GM12878 (cell line): ENCODE data around the gene SBK2. TPM values are rescaled to one million over a fixed set of nuclear protein-coding genes. Genes with fewer than 3 reads are reported as not detected.
"Not testable (repeated sequence)": the region's sequence is repeated elsewhere in the genome, so short reads cannot be mapped to it uniquely, and the experiment has no call there.

Experiments
- ATAC-seq: fragments of 200-7000 bp; cut with Tn5 transposase; 3 replicates; pipeline ENCODE4 v1.9.1; 2020; ENCODE audit warnings: mild to moderate bottlenecking, moderate library complexity
- BruUV-seq: library from RNA; stranded (reverse); fragments of 400-500 nt; replicated peaks from 2 replicates; lab custom pipeline; 2021; lab: Mats Ljungman, UMichigan
- CTCF ChIA-PET: fragments of 300-600 bp; sonication (Branson Sonifier 250); formaldehyde crosslinking; extraction: SDS; loops from one replicate; lab custom pipeline; 2021; ENCODE audit warnings: inconsistent platforms; lab: Yijun Ruan, JAX
- POLR2A ChIA-PET: fragments of 350-600 bp; formaldehyde crosslinking; extraction: SDS; loops from one replicate; lab custom pipeline; 2021; ENCODE audit warnings: inconsistent platforms; lab: Charles Lee
- RAD21 ChIA-PET: fragments of 300-600 bp; sonication (Branson Sonifier 250); formaldehyde crosslinking; loops from one replicate; lab custom pipeline; 2023; ENCODE audit warnings: antibody characterized with exemption; ENCODE audit not compliant: unreplicated experiment; lab: Charles Lee
- SMC1A ChIA-PET: fragments of 300-600 bp; sonication (Branson Sonifier 250); formaldehyde crosslinking; loops from one replicate; lab custom pipeline; 2023; ENCODE audit not compliant: unreplicated experiment, uncharacterized antibody; lab: Charles Lee
- DNase-seq: peaks from one replicate; pipeline ENCODE4 v3.0.0-alpha.2; 2011; ENCODE audit warnings: low read depth, low spot score
- FAIRE-seq: peaks from 3 replicates; lab custom pipeline; 2011; peaks lifted over from hg19 to GRCh38; lab: Jason Lieb, UNC
- H2AFZ ChIP-seq: 2 replicates; pipeline ENCODE4 v1.6.0; 2011; ENCODE audit warnings: low read depth, low read length, control low read depth; ENCODE audit not compliant: control insufficient read depth
- H3K27ac ChIP-seq: 2 replicates; pipeline ENCODE4 v1.5.1; 2011; ENCODE audit warnings: control low read depth; ENCODE audit not compliant: control insufficient read depth, insufficient read depth
- H3K27me3 ChIP-seq, 2 experiments: replicated peaks in 1 of 2; 2 replicates each; pipeline versions ENCODE4 v1.6.0 to v1.6.1; 2011; ENCODE audit warnings: low read length in 1 of 2; ENCODE audit not compliant: control insufficient read depth in 2 of 2, insufficient read depth in 2 of 2
- H3K36me3 ChIP-seq, 2 experiments: 2 replicates each; pipeline ENCODE4 v1.5.1; 2011; ENCODE audit warnings: low read length in 1 of 2; ENCODE audit not compliant: control insufficient read depth in 2 of 2, insufficient read depth in 2 of 2
- H3K4me1 ChIP-seq: 2 replicates; pipeline ENCODE4 v1.6.1; 2011; ENCODE audit warnings: mild to moderate bottlenecking, low read length, moderate library complexity, mixed read lengths; ENCODE audit not compliant: control insufficient read depth, insufficient read depth
- H3K4me2 ChIP-seq: 2 replicates; pipeline ENCODE4 v1.6.0; 2011; ENCODE audit warnings: control low read depth; ENCODE audit not compliant: control insufficient read depth, insufficient read depth
- H3K4me3 ChIP-seq: fragments of 200-600 bp; sonication (generic); 2 replicates; pipeline ENCODE4 v1.5.1; 2016
- H3K79me2 ChIP-seq: 2 replicates; pipeline ENCODE4 v1.6.0; 2011; ENCODE audit warnings: low read length; ENCODE audit not compliant: control insufficient read depth, insufficient read depth
- H3K9ac ChIP-seq: 2 replicates; pipeline ENCODE4 v1.8.0; 2011; ENCODE audit warnings: low read length, control low read depth, mixed read lengths; ENCODE audit not compliant: control insufficient read depth, insufficient read depth
- H3K9me3 ChIP-seq: replicated peaks from 3 replicates; pipeline ENCODE4 v1.5.1; 2011; ENCODE audit warnings: mild to moderate bottlenecking, low read length; ENCODE audit not compliant: control insufficient read depth, insufficient read depth
- H4K20me1 ChIP-seq: 2 replicates; pipeline ENCODE4 v1.6.0; 2011; ENCODE audit not compliant: control insufficient read depth, insufficient read depth
- BACH1 ChIP-seq: fragments of 450-650 bp; IDR thresholded peaks from 2 replicates; pipeline ENCODE4 v1.6.1; 2017; ENCODE audit warnings: mild to moderate bottlenecking, borderline replicate concordance
- BHLHE40 ChIP-seq, 2 experiments: fragments of 450-650 bp in 1 of 2; IDR thresholded peaks; 2 replicates each; pipeline ENCODE4 v1.6.1; 2011 to 2017; ENCODE audit warnings: low read depth in 2 of 2, borderline replicate concordance in 1 of 2, improper control_type of control experiment in 1 of 2, low read length in 1 of 2, mild to moderate bottlenecking in 1 of 2
- EGR1 ChIP-seq, 2 experiments: IDR thresholded peaks; 1 replicate in 1 of 2; 2 replicates in 1 of 2; pipeline ENCODE4 v1.6.1; 2011 to 2012; ENCODE audit warnings: low read depth in 2 of 2, low read length in 2 of 2, borderline replicate concordance in 1 of 2, mild to moderate bottlenecking in 1 of 2, moderate library complexity in 1 of 2
- HCFC1 ChIP-seq: fragments of 150-350 bp; IDR thresholded peaks from 2 replicates; pipeline ENCODE4 v1.6.1; 2014; ENCODE audit warnings: low read length
- HDAC6 ChIP-seq: fragments of 200-600 bp; sonication (generic); IDR thresholded peaks from one replicate; pipeline ENCODE4 v1.8.0; 2017; ENCODE audit warnings: antibody characterized with exemption; ENCODE audit not compliant: unreplicated experiment
- KAT2A ChIP-seq: conservative IDR thresholded peaks from 2 replicates; pipeline ENCODE4 v1.6.1; 2011; ENCODE audit warnings: low read depth, low read length; ENCODE audit not compliant: control insufficient read depth
- NFXL1 ChIP-seq: fragments of 450-650 bp; IDR thresholded peaks from 2 replicates; pipeline ENCODE4 v1.6.1; 2017; ENCODE audit warnings: antibody characterized with exemption, mild to moderate bottlenecking, borderline replicate concordance
- NR2F1 ChIP-seq: fragments of 450-650 bp; conservative IDR thresholded peaks from 2 replicates; pipeline ENCODE4 v1.6.1; 2017; ENCODE audit warnings: mild to moderate bottlenecking
- RCOR1 ChIP-seq: conservative IDR thresholded peaks from 2 replicates; pipeline ENCODE4 v1.6.1; 2012; ENCODE audit warnings: low read depth, low read length, improper control_type of control experiment
- STAT3 ChIP-seq: IDR thresholded peaks from 2 replicates; pipeline ENCODE4 v1.6.1; 2011; ENCODE audit warnings: low read depth, low read length, improper control_type of control experiment
- TCF7 ChIP-seq: IDR thresholded peaks from 2 replicates; pipeline ENCODE4 v1.6.1; 2014; ENCODE audit warnings: antibody characterized with exemption, borderline replicate concordance
- WRNIP1 ChIP-seq: IDR thresholded peaks from 2 replicates; pipeline ENCODE4 v1.6.1; 2011; ENCODE audit warnings: low read depth, low read length, improper control_type of control experiment, borderline replicate concordance
- ZNF24 ChIP-seq: fragments of 450-650 bp; IDR thresholded peaks from 2 replicates; pipeline ENCODE4 v1.6.1; 2017; ENCODE audit warnings: antibody characterized with exemption, mild to moderate bottlenecking
- WGBS: methylation state at CpG from one replicate; pipeline ENCODE4 v1.1.6; 2016; ENCODE audit warnings: low lambda C conversion rate; ENCODE audit not compliant: insufficient replicate concordance, insufficient coverage; ENCODE audit errors: missing lambda C conversion rate; 5-methylcytosine and 5-hydroxymethylcytosine counted together
- in situ Hi-C: fragments of 300-500 bp; cut with MboI; formaldehyde crosslinking; loops from 9 replicates; pipeline ENCODE4 v1.14.3; 2018; ENCODE audit warnings: mixed read lengths
- intact Hi-C: fragments of 100-400 bp; cut with micrococcal nuclease; formaldehyde crosslinking; loops from one replicate; pipeline ENCODE4 v1.14.2; 2022; ENCODE audit not compliant: unreplicated experiment
- polyA plus RNA-seq, 11 experiments: library from polyadenylated mRNA; depleted of rRNA in 4 of 11; unstranded in 6 of 11; stranded (reverse) in 5 of 11; fragments of >200 nt; fragmentation: Nextera tagmentation in 4 of 11; fragmentation: Illumina TruSeq in 1 of 11; extraction: Ambion mirVana in 4 of 11; extraction: Trizol in 1 of 11; gene quantifications; 1 replicate in 1 of 11; 2 replicates in 10 of 11; pipeline versions ENCODE4 v1.2.1 to v1.2.3, GENCODE V29; 2011 to 2016; ENCODE audit warnings: inconsistent platforms in 2 of 11, missing spikeins in 2 of 11, low read depth in 1 of 11
- total RNA-seq, 4 experiments: library from RNA; depleted of rRNA in 3 of 4; stranded (reverse); fragments of >200 nt in 3 of 4; fragmentation: Illumina TruSeq in 1 of 4; extraction: Trizol in 1 of 4; gene quantifications; 2 replicates each; pipeline versions ENCODE4 v1.2.1 to v1.2.3, GENCODE V29; 2013 to 2021
- TF ChIP-seq, protein P1 (sequence below): fragments of 450-650 bp; IDR thresholded peaks from 2 replicates; pipeline ENCODE4 v1.6.1; 2017; ENCODE audit warnings: borderline replicate concordance

The SBK2 gene
- total and polyA plus RNA-seq, 10 of the 15 experiments (the other 5 are each of a cell fraction or from before 2014, with no cell fraction given) = not detected

- FAIRE-seq = no peak
- TF ChIP-seq EGR1 (IDR thresholded peaks at IDR 0.05; ENCODE audit: borderline replicate concordance in 1 of 2, low read depth in 2 of 2, low read length in 2 of 2) (no peak), TCF7 (no peak), ZNF24 (no peak), KAT2A (no peak), NR2F1 (no peak), STAT3 (no peak), BHLHE40 (IDR thresholded peaks at IDR 0.05; ENCODE audit: borderline replicate concordance in 1 of 2, low read depth in 2 of 2, low read length in 1 of 2) (no peak), HCFC1 (no peak), NFXL1 (no peak), HDAC6 (no peak), BACH1 (no peak), WRNIP1 (no peak), RCOR1 (no peak)
- TF ChIP-seq, protein P1, sequence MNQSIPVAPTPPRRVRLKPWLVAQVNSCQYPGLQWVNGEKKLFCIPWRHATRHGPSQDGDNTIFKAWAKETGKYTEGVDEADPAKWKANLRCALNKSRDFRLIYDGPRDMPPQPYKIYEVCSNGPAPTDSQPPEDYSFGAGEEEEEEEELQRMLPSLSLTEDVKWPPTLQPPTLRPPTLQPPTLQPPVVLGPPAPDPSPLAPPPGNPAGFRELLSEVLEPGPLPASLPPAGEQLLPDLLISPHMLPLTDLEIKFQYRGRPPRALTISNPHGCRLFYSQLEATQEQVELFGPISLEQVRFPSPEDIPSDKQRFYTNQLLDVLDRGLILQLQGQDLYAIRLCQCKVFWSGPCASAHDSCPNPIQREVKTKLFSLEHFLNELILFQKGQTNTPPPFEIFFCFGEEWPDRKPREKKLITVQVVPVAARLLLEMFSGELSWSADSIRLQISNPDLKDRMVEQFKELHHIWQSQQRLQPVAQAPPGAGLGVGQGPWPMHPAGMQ = no peak
- TF ChIP-seq, all 136 proteins: peak for 0
- no TSS peak for BruUV-seq
- POLR2A ChIA-PET = interaction anchor here (1.1 kb wide), 1 partner anchor 8 kb away, joined by 3 read pairs; no protein-coding TSS in a partner anchor
- SMC1A ChIA-PET = interaction anchor here (0.5 to 1.5 kb wide), 2 partner anchors 11 to 76 kb away, joined by 3 to 4 read pairs; no protein-coding TSS in a partner anchor
- no peak overlapping the region for H3K27ac ChIP-seq
- H3K4me1 ChIP-seq = no peaks in the 10 kb centered on the region
- no peaks in the 10 kb centered on the region for H4K20me1 ChIP-seq
- 45% methylated on average over 13 of the region's 13 CpGs for WGBS
- no peak overlapping the region for H3K4me3 ChIP-seq
- RAD21 ChIA-PET = interaction anchor here (1.2 kb wide), 1 partner anchor 30 kb away, joined by 4 read pairs; no protein-coding TSS in a partner anchor
- intact Hi-C loops = no loop called here
- H2AFZ ChIP-seq = no peak overlapping the region
- CTCF ChIA-PET = interaction anchor here (1.0 kb wide), 1 partner anchor 17 kb away, joined by 3 read pairs; no protein-coding TSS in a partner anchor
- in situ Hi-C loops = no loop called here
- no peak overlapping the region for H3K4me2 ChIP-seq
- no peak for ATAC-seq
- no peaks in the 10 kb centered on the region; a peak in 1 of 4 replicates for H3K27me3 ChIP-seq
- no peaks in the 10 kb centered on the region for H3K9me3 ChIP-seq
- H3K79me2 ChIP-seq = no peaks in the 10 kb centered on the region
- H3K9ac ChIP-seq = no peak overlapping the region
- no peak for DNase-seq
- no peaks in the 10 kb centered on the region for H3K36me3 ChIP-seq
These were observed 39.2 kb downstream of the SBK2 start for GRCh38 chr19:55497763-55498162.

DNA sequence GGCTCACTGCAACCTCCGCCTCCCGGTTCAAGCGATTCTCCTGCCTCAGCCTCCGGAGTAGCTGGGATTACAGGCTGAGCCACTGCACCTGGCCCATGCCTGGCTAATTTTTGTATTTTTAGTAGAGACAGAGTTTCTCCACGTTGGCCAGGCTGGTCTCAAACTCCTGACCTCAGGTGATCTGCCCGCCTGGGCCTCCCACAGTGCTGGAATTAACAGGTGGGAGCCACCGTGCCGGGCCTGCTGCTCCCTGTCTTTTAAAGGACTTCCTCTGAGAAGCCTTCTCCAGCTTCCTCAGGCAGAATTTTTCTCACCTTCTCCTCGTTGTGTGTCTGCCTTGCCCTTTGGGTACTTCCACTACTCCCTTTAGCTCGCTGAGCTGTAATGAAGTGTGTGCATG lies 40.1 kb downstream of the SBK2 start:
- in situ Hi-C loops, POLR2A ChIA-PET, H3K9me3 ChIP-seq, H3K9ac ChIP-seq, H3K27ac ChIP-seq, H3K36me3 ChIP-seq, H3K4me1 ChIP-seq, H4K20me1 ChIP-seq, ATAC-seq, BruUV-seq, H3K4me3 ChIP-seq, intact Hi-C loops, H2AFZ ChIP-seq, DNase-seq, H3K27me3 ChIP-seq, H3K4me2 ChIP-seq, FAIRE-seq, H3K79me2 ChIP-seq: not testable (repeated sequence)
- CTCF ChIA-PET = interaction anchor here (2.8 kb wide), 1 partner anchor 29 kb away, joined by 7 read pairs; no protein-coding TSS in a partner anchor
- RAD21 ChIA-PET = interaction anchor here (0.6 kb wide), 1 partner anchor 18 kb away, joined by 4 read pairs; no protein-coding TSS in a partner anchor
- SMC1A ChIA-PET = interaction anchor here (1.5 kb wide), 1 partner anchor 10 kb away, joined by 4 read pairs; no protein-coding TSS in a partner anchor
- WGBS = 60% methylated on average over 10 of the region's 10 CpGs
